ENCODE measurements around the gene INSYN1. TPM values are rescaled to one million over a fixed set of nuclear protein-coding genes. Genes with fewer than 3 reads are reported as not detected.

Gene INSYN1
- total RNA-seq, 1 donor from 2014 or later = 4.8 TPM

DNA sequence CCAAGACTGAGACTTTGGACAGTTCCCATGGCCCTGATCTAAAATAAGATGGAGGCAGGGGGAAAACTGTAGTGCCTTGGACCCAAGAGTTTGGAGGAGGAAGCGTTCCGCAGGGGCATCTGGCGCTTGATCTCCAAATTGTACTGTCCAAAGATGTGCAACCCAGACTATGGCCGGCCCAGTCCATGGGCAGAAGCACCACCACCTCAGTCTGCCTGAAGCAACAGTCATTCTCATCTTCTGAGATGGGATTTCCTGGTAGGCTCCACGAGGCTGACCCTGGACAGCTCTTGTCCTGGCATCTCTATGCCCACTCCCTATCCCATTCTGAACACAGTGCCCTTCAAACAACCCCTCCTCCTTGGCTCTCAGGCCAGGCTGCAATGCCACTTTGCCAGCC is 3.6 kb downstream of the INSYN1 start:
- TF ChIP-seq, protein P1, sequence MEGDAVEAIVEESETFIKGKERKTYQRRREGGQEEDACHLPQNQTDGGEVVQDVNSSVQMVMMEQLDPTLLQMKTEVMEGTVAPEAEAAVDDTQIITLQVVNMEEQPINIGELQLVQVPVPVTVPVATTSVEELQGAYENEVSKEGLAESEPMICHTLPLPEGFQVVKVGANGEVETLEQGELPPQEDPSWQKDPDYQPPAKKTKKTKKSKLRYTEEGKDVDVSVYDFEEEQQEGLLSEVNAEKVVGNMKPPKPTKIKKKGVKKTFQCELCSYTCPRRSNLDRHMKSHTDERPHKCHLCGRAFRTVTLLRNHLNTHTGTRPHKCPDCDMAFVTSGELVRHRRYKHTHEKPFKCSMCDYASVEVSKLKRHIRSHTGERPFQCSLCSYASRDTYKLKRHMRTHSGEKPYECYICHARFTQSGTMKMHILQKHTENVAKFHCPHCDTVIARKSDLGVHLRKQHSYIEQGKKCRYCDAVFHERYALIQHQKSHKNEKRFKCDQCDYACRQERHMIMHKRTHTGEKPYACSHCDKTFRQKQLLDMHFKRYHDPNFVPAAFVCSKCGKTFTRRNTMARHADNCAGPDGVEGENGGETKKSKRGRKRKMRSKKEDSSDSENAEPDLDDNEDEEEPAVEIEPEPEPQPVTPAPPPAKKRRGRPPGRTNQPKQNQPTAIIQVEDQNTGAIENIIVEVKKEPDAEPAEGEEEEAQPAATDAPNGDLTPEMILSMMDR (IDR thresholded peaks at IDR 0.05; ENCODE audit: unreplicated experiment) = no peak
- Mint-ChIP-seq H3K27me3 (ENCODE audit: unreplicated experiment) (peaks cover 15% of the 10 kb centered on the region), H3K4me1 (ENCODE audit: unreplicated experiment) (peaks cover 22% of the 10 kb centered on the region), H3K36me3 (ENCODE audit: low read depth, unreplicated experiment) (no peaks in the 10 kb centered on the region), H3K9me3 (ENCODE audit: unreplicated experiment) (no peaks in the 10 kb centered on the region), H3K27ac (ENCODE audit: unreplicated experiment) (no peak overlapping the region), H3K4me3 (ENCODE audit: unreplicated experiment) (no peak overlapping the region)
- no peak for DNase-seq (ENCODE audit: low spot score)

DNA sequence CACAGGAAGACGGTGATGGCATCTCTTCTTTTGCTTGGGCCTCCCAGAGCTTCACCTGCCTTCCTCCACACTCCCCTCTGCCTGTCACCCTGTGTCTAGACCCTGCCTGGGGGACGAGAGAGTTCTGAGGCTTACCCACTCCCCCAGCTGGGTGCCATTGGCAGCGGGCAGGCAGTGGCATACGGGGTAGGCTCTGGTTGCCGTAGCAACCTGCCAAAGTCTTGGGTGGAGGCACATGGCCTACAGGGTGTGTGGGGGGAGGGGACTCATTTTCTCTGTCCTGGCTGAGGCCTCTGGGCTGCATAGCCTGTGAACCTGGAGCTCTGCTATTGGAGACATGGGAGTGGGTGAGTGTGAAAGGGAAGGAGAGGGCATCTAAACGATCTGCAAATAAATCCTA is 4.4 kb downstream of the INSYN1 start:
- TF ChIP-seq, protein P1 (IDR thresholded peaks at IDR 0.05; ENCODE audit: unreplicated experiment) = no peak
- H3K9me3 Mint-ChIP-seq (ENCODE audit: unreplicated experiment) = no peaks in the 10 kb centered on the region
- DNase-seq (ENCODE audit: low spot score) = no peak
- no peaks in the 10 kb centered on the region for H3K36me3 Mint-ChIP-seq (ENCODE audit: low read depth, unreplicated experiment)
- no peak overlapping the region for H3K4me3 Mint-ChIP-seq (ENCODE audit: unreplicated experiment)
- H3K4me1 Mint-ChIP-seq (ENCODE audit: unreplicated experiment) = peaks cover 15% of the 10 kb centered on the region
- peaks cover 11% of the 10 kb centered on the region for H3K27me3 Mint-ChIP-seq (ENCODE audit: unreplicated experiment)
- H3K27ac Mint-ChIP-seq (ENCODE audit: unreplicated experiment) = no peak overlapping the region

DNA sequence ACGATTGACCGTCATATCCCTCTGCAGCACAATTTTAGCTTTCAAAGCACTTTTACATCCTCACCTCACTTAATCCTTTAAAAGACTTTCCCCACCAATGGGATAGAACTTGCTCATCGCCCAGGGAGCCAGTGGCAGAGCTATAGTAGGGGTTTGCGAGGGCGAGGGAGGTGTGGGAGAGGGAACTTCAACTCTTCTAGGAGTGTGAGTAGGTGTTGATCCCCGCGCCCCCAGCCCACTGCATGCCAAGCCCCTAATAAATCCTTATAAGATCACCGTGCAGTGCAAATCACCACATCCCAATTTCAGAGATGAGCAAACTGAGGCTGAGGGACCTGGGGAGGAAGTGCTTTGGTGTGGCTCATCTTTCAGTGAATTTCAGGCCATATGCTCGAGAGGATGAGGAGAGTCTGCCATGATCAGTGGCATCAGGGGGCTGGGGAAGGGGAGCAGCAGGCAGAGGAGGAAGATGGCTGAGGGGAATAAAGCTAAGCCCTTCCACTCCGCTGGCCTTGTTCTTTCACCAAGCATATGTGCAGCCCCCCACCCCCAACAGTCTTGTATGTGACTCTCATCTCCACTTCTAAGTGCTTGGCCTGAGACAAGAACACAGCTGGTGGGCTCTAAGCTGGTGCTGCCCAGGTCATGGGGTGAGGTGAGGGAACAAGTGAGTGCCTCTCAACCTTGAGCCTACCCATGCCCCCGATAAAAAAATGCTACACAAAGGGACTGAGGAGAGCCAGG is 5.1 kb downstream of the INSYN1 start:
- Mint-ChIP-seq H3K4me3 (ENCODE audit: unreplicated experiment) (no peak overlapping the region), H3K27me3 (ENCODE audit: unreplicated experiment) (peaks cover 8% of the 10 kb centered on the region), H3K27ac (ENCODE audit: unreplicated experiment) (no peak overlapping the region), H3K36me3 (ENCODE audit: low read depth, unreplicated experiment) (no peaks in the 10 kb centered on the region), H3K9me3 (ENCODE audit: unreplicated experiment) (no peaks in the 10 kb centered on the region), H3K4me1 (ENCODE audit: unreplicated experiment) (peaks cover 12% of the 10 kb centered on the region)
- DNase-seq (ENCODE audit: low spot score) = no peak
- TF ChIP-seq, protein P1 (IDR thresholded peaks at IDR 0.05; ENCODE audit: unreplicated experiment) = no peak

DNA sequence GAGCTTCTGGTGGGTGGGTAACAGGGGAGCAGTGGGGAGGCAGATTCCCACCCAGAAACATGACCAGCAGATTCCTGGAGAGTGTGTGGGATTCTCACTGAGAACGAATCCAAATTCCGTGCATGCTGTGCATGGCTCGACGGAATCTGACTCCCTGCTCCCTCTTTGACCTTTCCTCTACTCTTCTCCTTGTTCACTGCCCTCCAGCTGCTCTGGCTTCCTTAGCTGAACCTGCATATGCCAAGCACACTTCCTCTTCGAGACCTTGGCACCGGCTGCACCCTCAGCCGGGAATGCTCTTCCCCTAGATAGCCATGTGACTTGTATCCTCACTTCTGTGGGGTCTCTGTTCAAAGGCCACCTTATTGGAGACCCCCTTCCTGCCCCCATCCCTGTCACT is 6.3 kb downstream of the INSYN1 start:
- no peaks in the 10 kb centered on the region for H3K36me3 Mint-ChIP-seq (ENCODE audit: low read depth, unreplicated experiment)
- peaks cover 8% of the 10 kb centered on the region for H3K27me3 Mint-ChIP-seq (ENCODE audit: unreplicated experiment)
- H3K9me3 Mint-ChIP-seq (ENCODE audit: unreplicated experiment) = no peaks in the 10 kb centered on the region
- H3K4me3 Mint-ChIP-seq (ENCODE audit: unreplicated experiment) = no peak overlapping the region
- DNase-seq (ENCODE audit: low spot score) = no peak
- peaks cover 12% of the 10 kb centered on the region for H3K4me1 Mint-ChIP-seq (ENCODE audit: unreplicated experiment)
- no peak overlapping the region for H3K27ac Mint-ChIP-seq (ENCODE audit: unreplicated experiment)
- TF ChIP-seq, protein P1 (IDR thresholded peaks at IDR 0.05; ENCODE audit: unreplicated experiment) = no peak

DNA sequence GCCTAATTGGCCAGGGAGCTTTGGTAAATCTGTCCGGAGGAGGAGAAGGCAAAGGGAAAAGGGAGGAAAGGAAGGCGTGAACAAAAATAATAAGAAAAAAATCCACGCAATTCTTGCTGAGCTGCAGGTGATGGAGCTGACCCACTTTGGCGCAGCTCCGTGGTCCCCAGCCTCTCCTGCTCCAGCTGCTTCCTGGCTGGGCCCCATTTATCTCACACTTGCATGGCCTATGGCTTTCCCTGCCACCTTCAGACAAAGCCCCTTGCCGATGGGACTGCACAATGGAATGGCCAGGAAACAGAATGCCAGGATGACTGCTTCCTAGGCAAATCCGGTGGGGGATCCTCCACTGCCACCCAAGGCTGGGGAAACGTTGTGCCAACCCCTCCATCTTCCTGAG is 6.9 kb downstream of the INSYN1 start:
- Mint-ChIP-seq H3K9me3 (ENCODE audit: unreplicated experiment) (no peaks in the 10 kb centered on the region), H3K27ac (ENCODE audit: unreplicated experiment) (no peak overlapping the region), H3K27me3 (ENCODE audit: unreplicated experiment) (peaks cover 8% of the 10 kb centered on the region), H3K36me3 (ENCODE audit: low read depth, unreplicated experiment) (no peaks in the 10 kb centered on the region), H3K4me3 (ENCODE audit: unreplicated experiment) (no peak overlapping the region), H3K4me1 (ENCODE audit: unreplicated experiment) (peaks cover 12% of the 10 kb centered on the region)
- TF ChIP-seq, protein P1 (IDR thresholded peaks at IDR 0.05; ENCODE audit: unreplicated experiment) = no peak
- no peak for DNase-seq (ENCODE audit: low spot score)
